H1 (cell line): ENCODE data around the gene TGFBI. TPM values are rescaled to one million over a fixed set of nuclear protein-coding genes. Genes with fewer than 3 reads are reported as not detected.

ENCODE experiments used
- CTCF ChIA-PET: fragments of 300-600 bp; sonication (Branson Sonifier 250); formaldehyde crosslinking; loops from one replicate; lab custom pipeline; 2021; ENCODE audit not compliant: partially characterized antibody; lab: Charles Lee
- POLR2A ChIA-PET: fragments of 300-600 bp; sonication (Branson Sonifier 250); formaldehyde crosslinking; loops from one replicate; lab custom pipeline; 2021; ENCODE audit warnings: inconsistent platforms; ENCODE audit not compliant: partially characterized antibody; lab: Charles Lee
- DNase-seq, 2 experiments: peaks; one replicate each; pipeline versions ENCODE4 v3.0.0 to v3.0.0-alpha.2; 2010 to 2022; ENCODE audit warnings: low spot score in 2 of 2, low read depth in 1 of 2, mixed read lengths in 1 of 2
- FAIRE-seq: peaks from 2 replicates; lab custom pipeline; 2011; peaks lifted over from hg19 to GRCh38; lab: Jason Lieb, UNC
- H2AFZ ChIP-seq: 2 replicates; pipeline ENCODE4 v1.8.1; 2012; ENCODE audit warnings: low read length, inconsistent platforms
- H2AK5ac ChIP-seq: 2 replicates; pipeline ENCODE4 v1.6.1; 2013; ENCODE audit warnings: low read depth, low read length
- H2BK120ac ChIP-seq: replicated peaks from 2 replicates; pipeline ENCODE3; 2013; ENCODE audit warnings: low read depth, low read length, inconsistent platforms
- H2BK12ac ChIP-seq: 2 replicates; pipeline ENCODE4 v1.6.1; 2013; ENCODE audit warnings: low read depth, low read length
- H2BK15ac ChIP-seq: 2 replicates; pipeline ENCODE4 v1.6.1; 2013; ENCODE audit warnings: low read length
- H2BK20ac ChIP-seq: 2 replicates; pipeline ENCODE4 v1.6.1; 2013; ENCODE audit warnings: low read length
- H2BK5ac ChIP-seq: 2 replicates; pipeline ENCODE4 v1.6.1; 2013; ENCODE audit warnings: low read depth, low read length
- H3K14ac ChIP-seq: 2 replicates; pipeline ENCODE4 v1.6.1; 2013; ENCODE audit warnings: inconsistent platforms; ENCODE audit not compliant: insufficient read length
- H3K18ac ChIP-seq: 2 replicates; pipeline ENCODE4 v1.6.1; 2013; ENCODE audit warnings: low read length; ENCODE audit errors: extremely low read depth
- H3K23ac ChIP-seq: 2 replicates; pipeline ENCODE4 v1.6.1; 2013; ENCODE audit warnings: inconsistent platforms; ENCODE audit not compliant: insufficient read length
- H3K23me2 ChIP-seq: 2 replicates; pipeline ENCODE4 v1.6.1; 2013; ENCODE audit warnings: low read depth, low read length
- H3K27ac ChIP-seq: 2 replicates; pipeline ENCODE4 v1.6.1; 2011; ENCODE audit warnings: low read depth, low read length, inconsistent platforms
- H3K27me3 ChIP-seq, 4 experiments: replicated peaks in 1 of 4; 1 replicate in 1 of 4; 2 replicates in 3 of 4; pipeline versions ENCODE4 v1.6.1 to v1.8.1; 2011 to 2013; ENCODE audit warnings: low read length in 3 of 4, mild to moderate bottlenecking in 3 of 4, inconsistent platforms in 2 of 4, mixed read lengths in 2 of 4, moderate library complexity in 1 of 4; ENCODE audit not compliant: control insufficient read depth in 3 of 4, insufficient read depth in 3 of 4; ENCODE audit errors: extremely low read depth in 1 of 4
- H3K36me3 ChIP-seq, 4 experiments: 2 replicates each; pipeline versions ENCODE4 v1.6.1 to v1.8.1; 2011 to 2013; ENCODE audit warnings: mild to moderate bottlenecking in 4 of 4, low read length in 3 of 4, moderate library complexity in 2 of 4, control low read depth in 1 of 4, inconsistent platforms in 1 of 4; ENCODE audit not compliant: insufficient read depth in 4 of 4, control insufficient read depth in 2 of 4
- H3K4ac ChIP-seq: replicated peaks from 2 replicates; pipeline ENCODE3; 2013; ENCODE audit warnings: low read length, low read depth, mixed read lengths, inconsistent platforms; ENCODE audit not compliant: insufficient read length
- H3K4me1 ChIP-seq, 4 experiments: replicated peaks in 1 of 4; 1 replicate in 1 of 4; 2 replicates in 3 of 4; pipeline versions ENCODE4 v1.6.1 to v1.8.1; 2011 to 2013; ENCODE audit warnings: low read length in 3 of 4, inconsistent platforms in 2 of 4, mixed read lengths in 1 of 4; ENCODE audit not compliant: insufficient read depth in 4 of 4, control insufficient read depth in 3 of 4
- H3K4me2 ChIP-seq, 2 experiments: 2 replicates each; pipeline versions ENCODE4 v1.6.1 to v1.8.1; 2011 to 2013; ENCODE audit warnings: low read depth in 2 of 2, low read length in 2 of 2, control low read depth in 1 of 2, inconsistent platforms in 1 of 2, mild to moderate bottlenecking in 1 of 2; ENCODE audit not compliant: insufficient read depth in 1 of 2
- H3K4me3 ChIP-seq, 4 experiments: fragments of 200-600, 300-600 bp in 1 of 4; sonication (generic), shearing (Covaris generic), sonication (Bioruptor Twin) in 1 of 4; 2 replicates each; pipeline versions ENCODE4 v1.5.1 to v1.8.1; 2011 to 2016; ENCODE audit warnings: low read length in 4 of 4, low read depth in 3 of 4, control low read depth in 2 of 4, inconsistent platforms in 2 of 4, mild to moderate bottlenecking in 2 of 4, mixed read lengths in 1 of 4, moderate library complexity in 1 of 4; ENCODE audit not compliant: insufficient read depth in 2 of 4; ENCODE audit errors: extremely low read depth in 1 of 4
- H3K56ac ChIP-seq: replicated peaks from 2 replicates; pipeline ENCODE3; 2013; ENCODE audit warnings: low read depth, mild to moderate bottlenecking, mixed read lengths, low read length, inconsistent platforms; ENCODE audit not compliant: insufficient read length
- H3K79me1 ChIP-seq: 2 replicates; pipeline ENCODE4 v1.6.1; 2013; ENCODE audit warnings: low read depth, low read length, control low read depth
- H3K79me2 ChIP-seq, 2 experiments: 2 replicates each; pipeline versions ENCODE4 v1.6.1 to v1.8.1; 2012 to 2013; ENCODE audit warnings: low read length in 2 of 2, mild to moderate bottlenecking in 2 of 2, inconsistent platforms in 1 of 2; ENCODE audit not compliant: insufficient read depth in 2 of 2, control insufficient read depth in 1 of 2
- H3K9ac ChIP-seq, 4 experiments: replicated peaks in 1 of 4; 1 replicate in 1 of 4; 2 replicates in 3 of 4; pipeline versions ENCODE4 v1.6.1 to v1.8.1; 2011 to 2013; ENCODE audit warnings: low read depth in 3 of 4, low read length in 3 of 4, control low read depth in 2 of 4, mild to moderate bottlenecking in 2 of 4, moderate library complexity in 2 of 4, inconsistent platforms in 1 of 4; ENCODE audit errors: extremely low read depth in 1 of 4
- H3K9me3 ChIP-seq, 2 experiments: 2 replicates each; pipeline versions ENCODE4 v1.6.1 to v1.8.1; 2012 to 2013; ENCODE audit warnings: mild to moderate bottlenecking in 2 of 2, moderate library complexity in 2 of 2, control low read depth in 1 of 2, inconsistent platforms in 1 of 2, low read depth in 1 of 2, low read length in 1 of 2, mixed read lengths in 1 of 2; ENCODE audit not compliant: insufficient read depth in 2 of 2
- H4K20me1 ChIP-seq, 2 experiments: replicated peaks in 1 of 2; 2 replicates each; pipeline versions ENCODE3 to v1.8.1; 2011 to 2013; ENCODE audit warnings: inconsistent platforms in 2 of 2, low read length in 2 of 2, mild to moderate bottlenecking in 1 of 2; ENCODE audit not compliant: insufficient read depth in 2 of 2, control insufficient read depth in 1 of 2
- H4K5ac ChIP-seq: 2 replicates; pipeline ENCODE4 v1.6.1; 2013; ENCODE audit warnings: low read length, low read depth, mixed read lengths, inconsistent platforms; ENCODE audit not compliant: insufficient read length
- H4K8ac ChIP-seq: 2 replicates; pipeline ENCODE4 v1.8.0; 2013; ENCODE audit warnings: mild to moderate bottlenecking, moderate library complexity, low read length, inconsistent platforms; ENCODE audit not compliant: insufficient read depth; ENCODE audit errors: extremely low read depth
- H4K91ac ChIP-seq: replicated peaks from 2 replicates; pipeline ENCODE3; 2013; ENCODE audit warnings: low read length, mixed read lengths, inconsistent platforms; ENCODE audit not compliant: insufficient read length
- BRCA1 ChIP-seq: IDR thresholded peaks from 2 replicates; pipeline ENCODE4 v1.6.1; 2012; ENCODE audit warnings: low read depth, low read length, improper control_type of control experiment
- KDM1A ChIP-seq: fragments of 200-600, 300-600 bp; sonication (generic); IDR thresholded peaks from 2 replicates; pipeline ENCODE4 v1.7.1; 2016; ENCODE audit warnings: mild to moderate bottlenecking, low read length, borderline replicate concordance
- KDM5A ChIP-seq: fragments of 200-600 bp; IDR thresholded peaks from 2 replicates; pipeline ENCODE4 v1.7.1; 2012; ENCODE audit warnings: mild to moderate bottlenecking, low read length, inconsistent platforms, mixed read lengths
- NRF1 ChIP-seq: IDR thresholded peaks from 2 replicates; pipeline ENCODE4 v1.6.1; 2011; ENCODE audit warnings: mild to moderate bottlenecking, low read depth, low read length, improper control_type of control experiment
- SP4 ChIP-seq: IDR thresholded peaks from 2 replicates; pipeline ENCODE4 v1.6.1; 2012; ENCODE audit warnings: low read length, inconsistent platforms
- TCF12 ChIP-seq: IDR thresholded peaks from 2 replicates; pipeline ENCODE4 v1.6.1; 2011; ENCODE audit warnings: low read depth, mild to moderate bottlenecking, low read length
- WGBS, 2 experiments: shearing (Covaris generic) in 1 of 2; methylation state at CpG; one replicate each; pipeline versions ENCODE4 v1.1.6 to v1.1.7; 2013 to 2015; ENCODE audit warnings: low lambda C conversion rate in 2 of 2, mixed read lengths in 2 of 2, inconsistent platforms in 1 of 2, low coverage in 1 of 2, missing lambda C conversion rate in 1 of 2; ENCODE audit not compliant: insufficient replicate concordance in 2 of 2, insufficient coverage in 1 of 2, insufficient read length in 1 of 2; ENCODE audit errors: extremely low coverage in 1 of 2, missing lambda C conversion rate in 1 of 2; 5-methylcytosine and 5-hydroxymethylcytosine counted together
- polyA plus RNA-seq, 7 experiments: library from polyadenylated mRNA; depleted of rRNA in 3 of 7; stranded (reverse) in 5 of 7; unstranded in 2 of 7; fragments of >200 nt in 5 of 7; fragments of 200-250 nt in 2 of 7; gene quantifications; 1 replicate in 5 of 7; 2 replicates in 1 of 7; 4 replicates in 1 of 7; pipeline versions ENCODE4 v1.2.1 to v1.2.3, GENCODE V29; 2011 to 2013; ENCODE audit warnings: missing spikeins in 2 of 7, mixed read lengths in 2 of 7
- total RNA-seq: library from RNA; stranded (reverse); fragmentation: NEBNext Ultra II Directional; extraction: Animal tissue kit (Norgen Biotek cat#: 25700); gene quantifications from 2 replicates; pipeline ENCODE4 v1.2.1, GENCODE V29; 2021

Gene TGFBI
- total and polyA plus RNA-seq, 2 of the 8 experiments (the other 6 are each of a cell fraction or from before 2014, with no cell fraction given): 6.0 to 8.5 TPM

- no peak overlapping the region for H3K27ac ChIP-seq
- H2BK120ac ChIP-seq: no peak overlapping the region
- no peak overlapping the region for H3K4ac ChIP-seq
- DNase-seq (peak in 1 of 2 experiments; percentile 32), FAIRE-seq (no peak)
- H3K18ac ChIP-seq: no peak overlapping the region
- no peak for TF ChIP-seq SP4
- TF ChIP-seq KDM1A: no peak
- TF ChIP-seq BRCA1: no peak
- no peak for TF ChIP-seq KDM5A
- no peak for TF ChIP-seq TCF12
- no peak for TF ChIP-seq NRF1
- no peaks in the 10 kb centered on the region for H3K79me2 ChIP-seq
- no peak overlapping the region for H3K4me3 ChIP-seq
- H3K9ac ChIP-seq: no peak overlapping the region; a peak in 1 of 7 replicates
- CTCF ChIA-PET: interaction anchor here (1.0 to 1.3 kb wide), 2 partner anchors 123 to 204 kb away, joined by 3 read pairs; no protein-coding TSS in a partner anchor
- no peaks in the 10 kb centered on the region for H3K27me3 ChIP-seq
- no peaks in the 10 kb centered on the region for H3K36me3 ChIP-seq
- 91% methylated on average over 16 of the region's 16 CpGs; no CpG with 5 or more reads in 1 of the 2 experiments for WGBS, 2 experiments
- H3K9me3 ChIP-seq: no peaks in the 10 kb centered on the region
- no peak overlapping the region for H2AK5ac ChIP-seq
- no peak overlapping the region for H3K23ac ChIP-seq
- no peak overlapping the region for H2BK15ac ChIP-seq
- no peaks in the 10 kb centered on the region for H3K79me1 ChIP-seq
- H2BK12ac ChIP-seq: no peak overlapping the region
- no peak overlapping the region for H2AFZ ChIP-seq
- H3K23me2 ChIP-seq: no peaks in the 10 kb centered on the region
- H3K4me1 ChIP-seq: no peaks in the 10 kb centered on the region
- H4K91ac ChIP-seq: no peak overlapping the region
- H4K20me1 ChIP-seq: no peaks in the 10 kb centered on the region
- H4K8ac ChIP-seq: no peak overlapping the region
- H3K14ac ChIP-seq: no peak overlapping the region
- no peak overlapping the region for H2BK20ac ChIP-seq
- no peak overlapping the region for H2BK5ac ChIP-seq
- no peak overlapping the region for H3K4me2 ChIP-seq
- no peak overlapping the region for H3K56ac ChIP-seq
- POLR2A ChIA-PET: no interaction called here
- no peak overlapping the region for H4K5ac ChIP-seq
Observed at GRCh38 chr5:136087961-136088871, 59.4 kb downstream of the TGFBI start.
